GM21825 (cell line): ENCODE results near the gene TCP11L2.
"Not testable (repeated sequence)": the region's sequence is repeated elsewhere in the genome, so short reads cannot be mapped to it uniquely, and the experiment has no call there.

ENCODE experiments used
- ATAC-seq: cut with Tn5 transposase; IDR thresholded peaks from one replicate; pipeline ENCODE4 v1.9.1; 2021; ENCODE audit warnings: mild to moderate bottlenecking, moderate library complexity; ENCODE audit not compliant: unreplicated experiment

Gene TCP11L2

DNA sequence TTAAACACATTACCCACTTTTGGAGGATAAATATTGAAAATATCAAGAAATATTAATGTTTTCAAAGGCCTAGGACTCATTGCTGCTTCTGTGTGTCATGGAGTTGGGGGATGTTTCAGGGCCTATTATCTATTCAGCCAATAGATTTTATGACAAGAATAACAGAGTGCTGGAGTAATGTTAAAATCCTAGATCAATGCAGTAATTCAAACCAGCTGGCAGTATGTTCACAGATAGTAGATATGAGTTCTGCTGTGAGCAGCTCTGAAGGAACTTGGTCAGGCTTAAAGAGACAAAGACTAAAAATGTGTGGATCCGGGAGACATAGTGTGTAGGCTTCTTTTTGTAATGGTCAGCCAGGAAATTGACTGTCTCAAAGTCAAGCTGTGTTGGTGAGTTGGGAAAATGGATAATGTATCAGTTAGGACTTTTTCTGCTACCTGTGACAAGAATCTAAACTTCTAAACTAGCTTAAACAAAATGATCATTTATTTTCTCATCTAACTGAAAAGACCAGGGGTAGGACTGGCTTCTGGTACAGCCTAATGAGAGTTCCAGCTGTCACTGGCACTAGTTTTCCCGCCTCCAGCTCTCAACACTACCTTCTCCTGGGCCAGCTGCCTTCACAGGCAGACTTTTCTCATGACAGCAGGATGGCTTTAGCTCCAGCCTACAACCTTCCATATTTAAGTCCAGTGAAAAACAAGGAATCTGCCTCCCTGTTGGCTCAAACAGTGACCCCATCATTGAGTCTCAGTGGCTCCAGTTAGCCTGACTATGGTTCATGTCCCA lies 38.7 kb downstream of the TCP11L2 start:
- no peak for ATAC-seq

- no peak for ATAC-seq
Observed at GRCh38 chr12:106342397-106343213, 40.1 kb downstream of the TCP11L2 start.

- ATAC-seq, result no peak
Observed at GRCh38 chr12:106343214-106343528, 40.6 kb downstream of the TCP11L2 start.

GRCh38 chr12:106344131-106344530 lies 41.6 kb downstream of the TCP11L2 start:
- no peak for ATAC-seq

DNA sequence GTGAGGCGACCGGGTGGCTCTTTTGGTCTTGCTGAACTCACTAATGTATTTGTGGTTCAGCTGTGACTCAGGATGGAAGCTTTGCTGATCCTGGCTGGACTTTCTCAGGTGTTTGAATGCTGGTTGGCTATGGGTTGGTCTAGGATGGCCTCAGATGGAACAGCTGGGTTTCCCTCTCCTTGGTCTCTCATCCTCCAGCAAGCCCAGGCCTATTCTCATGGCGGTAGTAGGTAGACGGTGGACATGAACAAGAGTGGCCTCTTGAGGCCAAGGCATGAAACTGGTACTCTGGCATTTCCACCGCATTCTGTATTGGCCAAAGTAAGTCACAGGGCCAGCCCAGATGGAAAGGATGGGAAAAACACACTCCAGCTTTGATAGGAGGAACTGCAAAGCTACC lies 43.2 kb downstream of the TCP11L2 start:
- ATAC-seq, result no peak

DNA sequence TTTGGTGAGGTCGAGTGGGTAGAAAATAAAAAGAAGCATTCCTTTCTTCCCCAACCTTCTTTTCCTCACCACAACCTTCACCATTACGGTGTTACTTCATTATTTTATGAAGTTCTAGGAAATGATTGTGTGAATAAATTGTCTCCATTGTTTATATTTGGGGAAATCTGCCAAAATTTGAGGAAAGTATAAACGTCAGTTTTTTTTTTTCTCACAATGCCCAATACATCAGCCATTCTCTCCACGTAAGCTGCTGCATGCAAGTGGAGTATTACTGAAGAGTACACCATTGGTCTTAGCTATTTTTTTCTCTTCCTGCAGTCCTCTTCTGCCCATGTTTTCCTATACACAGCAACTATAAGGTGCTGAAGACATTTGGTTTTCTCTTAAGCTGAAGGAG lies 45.9 kb downstream of the TCP11L2 start:
- ATAC-seq, result no peak

DNA sequence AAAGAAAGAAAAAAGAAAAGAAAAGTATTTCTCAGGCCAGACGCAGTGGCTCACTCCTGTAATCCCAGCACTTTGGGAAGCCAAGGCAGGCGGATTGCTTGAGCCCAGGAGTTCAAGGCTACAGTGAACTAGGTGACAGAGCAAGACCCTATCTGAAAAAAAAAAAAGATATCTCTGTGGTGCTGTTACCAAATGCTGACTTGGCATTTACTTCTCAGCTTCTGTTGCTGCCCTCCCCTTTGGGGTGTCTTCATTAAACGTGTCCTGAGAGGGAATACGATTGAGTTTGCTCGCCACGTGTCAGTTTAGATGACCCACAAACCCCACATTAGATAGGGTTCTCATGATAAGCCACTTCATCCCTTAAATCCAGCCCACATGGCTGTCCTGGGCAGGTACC lies 50.6 kb downstream of the TCP11L2 start:
- ATAC-seq, result no peak

GRCh38 chr12:106357549-106358395 lies 55.2 kb downstream of the TCP11L2 start, which contains the start of gene POLR3B:
Gene POLR3B (plus strand): TSS chr12:106357748. CDS start chr12:106357880, 132 bp downstream.
- ATAC-seq, result peak; percentile 91

DNA sequence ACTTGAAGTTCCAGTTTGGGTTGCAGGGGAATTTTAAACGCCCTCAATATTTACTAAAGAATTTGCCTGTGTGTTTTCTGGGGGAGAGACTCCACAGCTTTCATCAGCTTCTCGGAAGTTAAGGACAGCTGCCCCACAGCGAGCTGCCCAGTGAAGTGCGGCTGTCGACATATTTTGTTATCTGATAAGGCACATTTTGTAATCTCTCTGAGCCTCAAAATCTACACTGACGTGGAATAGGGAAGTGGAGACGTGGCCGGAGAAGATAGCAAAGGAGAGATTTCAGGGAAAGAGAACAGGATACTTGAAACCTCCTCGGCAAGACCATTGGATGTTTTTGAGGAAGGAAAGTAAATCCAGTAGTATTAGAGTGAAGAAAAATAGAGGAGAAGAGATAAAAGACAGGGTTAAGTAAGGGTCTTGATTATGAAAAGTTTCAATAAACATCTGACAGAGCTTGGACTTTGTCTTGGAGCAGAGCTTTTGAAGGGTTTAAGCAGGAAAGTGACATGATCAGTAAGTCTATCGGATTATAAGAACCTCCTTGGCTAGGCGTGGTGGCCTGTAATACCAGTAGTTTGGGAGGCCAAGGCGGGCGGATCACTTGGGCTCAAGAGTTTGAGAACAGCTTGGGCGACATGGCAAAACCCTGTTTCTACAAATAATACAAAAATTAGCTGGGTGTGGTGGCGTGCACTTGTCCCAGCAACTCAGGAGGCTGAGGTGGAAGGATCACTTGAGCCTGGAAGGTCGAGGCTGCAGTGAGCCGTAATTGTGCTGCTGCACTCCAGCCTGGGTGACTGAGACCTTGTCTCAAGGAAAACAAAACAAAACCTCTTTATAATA lies 56.1 kb downstream of the TCP11L2 start:
- peak; percentile 6 for ATAC-seq

- no peak for ATAC-seq
Observed at GRCh38 chr12:106359646-106360399, 57.3 kb downstream of the TCP11L2 start.

DNA sequence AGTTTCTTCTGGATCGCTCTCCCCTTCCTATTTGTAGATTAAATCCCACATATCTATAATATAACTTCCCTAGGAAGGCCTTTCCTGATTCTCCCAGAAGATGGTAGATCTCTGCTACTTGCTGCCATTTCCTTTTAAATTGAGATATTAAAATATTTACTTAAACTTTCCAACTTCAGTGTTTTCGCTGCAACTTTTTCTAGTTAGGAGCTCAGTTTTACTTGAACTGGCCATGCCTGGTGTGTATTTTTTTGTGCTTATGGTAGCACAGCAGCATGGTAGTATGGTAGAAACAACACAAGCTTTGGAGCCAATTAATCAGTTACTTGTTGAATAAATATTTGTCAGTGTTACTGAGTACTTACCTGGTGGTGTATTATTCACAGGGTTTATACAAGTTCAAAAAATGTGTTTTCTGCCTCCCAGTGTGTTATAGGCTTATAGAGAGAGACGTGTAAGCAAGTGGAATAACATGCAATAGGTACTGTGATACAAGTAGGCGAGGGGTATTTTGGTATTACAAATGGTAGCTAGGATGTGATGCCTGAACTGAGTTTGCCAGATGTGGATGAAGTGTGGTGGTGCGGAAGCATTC lies 58.0 kb downstream of the TCP11L2 start:
- no peak for ATAC-seq

GRCh38 chr12:106362971-106363370 lies 60.4 kb downstream of the TCP11L2 start:
- ATAC-seq, result no peak

DNA sequence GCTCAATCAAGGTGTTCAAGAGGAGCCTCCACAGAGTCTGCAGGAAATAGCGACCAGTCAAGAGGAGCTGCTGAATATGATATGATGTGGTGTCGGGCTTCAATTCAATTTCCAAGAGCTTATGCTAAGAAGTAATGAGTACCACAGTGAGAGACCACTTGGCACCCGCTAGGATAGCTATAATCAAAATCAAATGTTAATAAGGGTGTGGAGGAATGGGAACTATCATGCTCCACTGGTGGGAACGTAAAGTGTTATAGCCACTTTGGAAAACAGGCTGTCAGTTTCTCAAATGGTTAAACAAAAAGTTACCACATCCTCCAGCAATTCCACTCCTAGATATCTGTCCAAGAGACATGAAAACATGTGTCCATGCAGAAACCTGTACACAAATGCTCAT lies 61.7 kb downstream of the TCP11L2 start:
- ATAC-seq, result no peak

DNA sequence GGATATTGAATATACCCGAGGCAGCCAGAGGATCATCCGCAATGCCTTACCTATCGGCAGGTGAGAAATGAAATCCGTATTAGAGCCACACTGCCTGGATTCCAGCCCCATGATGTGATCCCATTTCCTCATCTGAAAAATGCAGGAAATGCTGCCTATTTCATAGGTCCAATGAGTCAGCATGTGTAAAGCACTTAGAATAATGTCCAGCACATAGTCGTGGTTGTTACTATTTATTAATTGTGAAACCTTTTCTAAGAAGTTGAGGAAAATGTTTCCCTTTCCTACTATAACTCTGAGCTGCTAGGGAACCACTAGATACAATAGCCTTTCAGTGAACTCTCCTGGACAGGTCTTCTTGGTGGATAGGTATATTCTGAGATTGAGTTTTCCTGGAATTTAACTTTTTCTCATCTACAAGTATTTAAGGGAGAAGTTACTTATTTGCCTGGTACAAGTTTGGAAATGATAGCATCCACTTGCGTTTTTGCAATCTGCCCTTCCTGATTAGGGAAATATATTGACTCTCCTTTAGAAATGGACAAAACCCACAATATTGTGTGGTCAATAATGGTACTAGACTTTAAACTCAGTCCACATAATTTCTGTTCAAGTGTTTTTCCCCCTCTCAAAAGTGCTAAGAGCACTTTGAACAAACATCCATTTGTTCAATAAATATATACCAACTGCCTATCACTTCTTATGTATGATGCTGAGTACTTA lies 67.3 kb downstream of the TCP11L2 start:
- ATAC-seq, result no peak

- ATAC-seq, result no peak
Observed at GRCh38 chr12:106378788-106379187, 76.3 kb downstream of the TCP11L2 start.

GRCh38 chr12:106380954-106381353 lies 78.4 kb downstream of the TCP11L2 start:
- no peak for ATAC-seq

- ATAC-seq, result not testable (repeated sequence)
Observed at GRCh38 chr12:106381866-106382265, 79.3 kb downstream of the TCP11L2 start.

DNA sequence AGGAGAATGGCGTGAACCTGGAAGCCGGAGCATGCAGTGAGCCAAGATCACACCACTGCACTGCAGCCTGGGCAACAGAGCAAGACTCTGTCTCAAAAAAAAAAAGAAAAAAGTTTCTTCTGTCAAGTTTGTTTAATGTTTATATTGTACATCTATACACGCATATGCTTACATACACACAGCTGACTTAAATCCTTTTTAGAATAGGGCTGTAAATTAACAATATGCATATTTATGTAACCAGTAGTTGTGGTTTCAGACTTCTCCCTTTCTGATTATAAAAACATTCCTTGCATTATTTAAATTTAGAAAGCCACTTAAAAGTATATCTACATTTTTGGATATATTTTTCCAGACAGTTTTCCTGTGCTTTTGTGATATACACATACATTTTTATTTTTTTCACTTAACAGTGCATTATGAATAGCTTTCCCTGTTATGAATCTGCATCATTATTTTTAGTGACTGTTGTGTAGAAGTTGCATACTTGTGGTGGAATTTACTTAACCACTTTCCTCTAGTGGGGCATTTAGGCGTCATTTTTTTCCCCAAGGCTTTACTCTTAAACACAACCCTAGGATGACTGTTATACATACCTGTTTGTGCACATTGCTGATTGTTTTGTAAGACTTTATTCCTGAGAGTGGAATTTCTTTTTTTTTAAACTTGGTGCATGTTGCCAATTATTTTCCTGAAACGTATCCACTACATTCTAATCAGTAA lies 84.4 kb downstream of the TCP11L2 start:
- ATAC-seq, result no peak
